GM12864 (cell line): ENCODE data around the gene DDX47.
"Not testable (repeated sequence)": the region's sequence is repeated elsewhere in the genome, so short reads cannot be mapped to it uniquely, and the experiment has no call there.

Experiments
- DNase-seq: peaks from one replicate; pipeline ENCODE4 v3.0.0-alpha.2; 2011; ENCODE audit warnings: low read depth
- H3K4me3 ChIP-seq: 2 replicates; pipeline ENCODE4 v1.5.1; 2011; ENCODE audit warnings: mild to moderate bottlenecking, low read depth, low read length, control low read depth
- CTCF ChIP-seq: IDR thresholded peaks from 2 replicates; pipeline ENCODE4 v1.5.1; 2011; ENCODE audit warnings: low read depth, mild to moderate bottlenecking, moderate library complexity, low read length, control low read depth, inconsistent platforms; ENCODE audit errors: missing control alignments

Gene DDX47

DNA sequence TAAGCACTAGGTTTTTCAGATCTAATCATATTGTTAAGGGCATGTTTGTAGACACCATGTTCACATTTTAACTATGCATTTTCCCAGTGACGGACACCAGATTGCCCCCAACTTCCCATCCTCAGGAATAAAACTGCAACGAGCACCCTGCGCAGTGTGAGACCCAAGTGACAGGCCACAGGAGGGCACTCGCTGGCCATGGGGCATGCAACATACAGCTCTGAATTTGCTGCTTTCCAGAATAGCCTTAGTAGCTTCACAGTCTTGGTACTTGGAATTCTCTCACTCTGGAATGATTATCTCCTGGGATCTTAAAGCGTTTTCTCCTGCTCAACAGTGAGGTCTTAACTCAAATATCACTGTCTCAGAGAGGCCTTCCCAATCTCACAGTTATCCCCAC is 972 bp upstream of the DDX47 start:
- TF ChIP-seq CTCF: no peak

DNA sequence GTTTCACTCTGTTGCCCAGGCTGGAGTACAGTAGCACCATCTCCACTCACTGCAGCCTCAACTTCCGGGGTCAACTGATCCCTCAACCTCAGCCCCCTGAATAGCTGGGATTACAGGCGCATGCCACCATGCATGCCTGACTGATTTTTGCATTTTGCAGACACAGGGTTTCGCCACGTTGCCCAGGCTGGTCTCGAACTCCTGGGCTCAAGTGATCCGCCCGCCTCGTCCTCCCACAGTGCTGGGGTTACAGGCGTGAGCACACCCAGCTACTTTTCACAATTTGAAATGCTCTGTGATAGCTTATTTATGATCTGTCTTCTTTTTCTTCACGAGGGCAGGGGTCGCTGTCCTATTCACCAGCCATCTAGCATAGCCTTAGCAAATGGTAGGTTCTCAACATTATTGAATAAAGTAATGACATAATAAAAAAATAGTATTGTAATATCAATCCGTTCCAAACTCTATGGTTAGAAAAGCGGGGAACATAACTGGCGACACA is 477 bp upstream of the DDX47 start:
- TF ChIP-seq CTCF: no peak
- no peak overlapping the region for H3K4me3 ChIP-seq
- DNase-seq: no peak

More for the DNA sequence above, 972 bp upstream of the DDX47 start:
- DNase-seq: no peak
- H3K4me3 ChIP-seq: no peak overlapping the region

GRCh38 chr12:12817616-12818015 is 4.5 kb downstream of the DDX47 start:
- DNase-seq: no peak
- no peak overlapping the region for H3K4me3 ChIP-seq
- no peak for TF ChIP-seq CTCF

DNA sequence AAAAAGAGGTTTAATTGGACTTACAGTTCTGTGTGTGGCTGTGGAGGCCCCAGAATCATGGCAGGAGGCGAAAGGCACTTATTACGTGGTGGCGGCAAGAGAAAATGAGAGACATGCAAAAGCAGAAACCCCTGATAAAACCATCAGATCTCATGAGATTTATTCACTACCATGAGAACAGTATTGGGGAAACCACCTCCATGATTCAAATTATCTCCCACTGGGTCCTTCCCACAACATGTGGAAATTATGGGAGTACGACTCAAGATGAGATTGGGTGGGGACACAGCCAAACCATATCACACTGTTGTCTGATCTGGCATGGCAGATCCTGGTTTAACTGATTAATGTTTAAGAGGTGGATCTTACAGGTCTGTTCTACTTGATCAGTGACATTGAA is 5.6 kb downstream of the DDX47 start:
- DNase-seq: no peak
- TF ChIP-seq CTCF: no peak
- no peak overlapping the region for H3K4me3 ChIP-seq

DNA sequence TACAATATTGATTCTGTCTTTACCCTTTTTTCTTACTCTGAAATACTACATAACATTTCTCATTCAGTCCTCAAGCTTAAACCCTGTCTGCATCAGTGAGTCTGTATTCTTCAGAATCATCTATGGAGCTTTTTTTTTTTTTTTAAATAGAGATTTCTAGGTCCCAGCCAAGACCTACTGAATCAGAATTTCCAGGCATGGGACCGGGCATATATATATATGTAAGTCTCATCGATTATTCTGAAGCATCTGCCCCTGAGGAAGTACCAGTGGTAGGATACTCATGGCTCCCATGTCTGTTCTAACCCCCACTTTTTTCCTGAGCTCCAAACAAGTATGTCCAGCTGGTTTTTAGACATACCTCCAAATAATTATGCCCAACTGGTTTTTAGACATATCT is 6.1 kb downstream of the DDX47 start:
- no peak overlapping the region for H3K4me3 ChIP-seq
- no peak for TF ChIP-seq CTCF
- no peak for DNase-seq

- H3K4me3 ChIP-seq: no peak overlapping the region
- no peak for TF ChIP-seq CTCF
- no peak for DNase-seq
These were observed 6.7 kb downstream of the DDX47 start for GRCh38 chr12:12819752-12820311.

DNA sequence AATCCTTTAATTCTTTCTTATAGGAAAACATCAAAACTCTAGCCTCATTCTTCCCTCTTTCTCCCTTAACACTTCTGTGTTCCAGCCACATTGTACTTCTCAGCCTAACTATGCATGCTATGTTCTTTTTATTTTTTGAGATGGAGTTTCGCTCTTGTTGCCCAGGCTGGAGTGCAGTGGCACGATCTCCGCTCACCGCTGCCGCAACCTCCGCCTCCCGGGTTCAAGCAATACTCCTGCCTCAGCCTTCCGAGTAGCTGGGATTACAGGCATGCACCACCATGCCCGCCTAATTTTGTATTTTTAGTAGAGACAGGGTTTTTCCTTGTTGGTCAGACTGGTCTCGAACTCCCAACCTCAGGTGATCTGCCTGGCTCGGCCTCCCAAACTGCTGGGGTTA is 7.2 kb downstream of the DDX47 start:
- not testable (repeated sequence) for DNase-seq, H3K4me3 ChIP-seq
